Neural crest cell (in vitro differentiated cells): ENCODE results near the gene FBXO4. TPM values are rescaled to one million over a fixed set of nuclear protein-coding genes. Genes with fewer than 3 reads are reported as not detected.

Experiments used
- DNase-seq: peaks from one replicate; pipeline ENCODE4 v3.0.0; 2021; ENCODE audit warnings: low read depth, mixed read lengths, low spot score
- H3K27ac Mint-ChIP-seq: one replicate; pipeline ENCODE4 v1.8.0; 2021; ENCODE audit warnings: mild to moderate bottlenecking, mixed read lengths; ENCODE audit not compliant: unreplicated experiment
- H3K27me3 Mint-ChIP-seq: 2 replicates; pipeline ENCODE4 v1.8.0; 2021; ENCODE audit warnings: low read depth, mild to moderate bottlenecking, mixed read lengths
- H3K36me3 Mint-ChIP-seq: 2 replicates; pipeline ENCODE4 v1.8.0; 2021; ENCODE audit warnings: low read depth, mild to moderate bottlenecking, mixed read lengths
- H3K4me1 Mint-ChIP-seq: 2 replicates; pipeline ENCODE4 v1.8.0; 2021; ENCODE audit warnings: mixed read lengths
- H3K4me3 Mint-ChIP-seq: one replicate; pipeline ENCODE4 v1.8.0; 2021; ENCODE audit warnings: mild to moderate bottlenecking, mixed read lengths
- H3K9me3 Mint-ChIP-seq: 2 replicates; pipeline ENCODE4 v1.8.0; 2021; ENCODE audit warnings: mixed read lengths
- CTCF ChIP-seq: fragments of 200-600 bp; sonication (generic); conservative IDR thresholded peaks from 2 replicates; pipeline ENCODE4 v1.5.0; 2021; ENCODE audit warnings: antibody characterized with exemption, mild to moderate bottlenecking
- total RNA-seq: library from RNA; stranded (reverse); gene quantifications from 2 replicates; pipeline ENCODE4 v1.2.1, GENCODE V29; 2021

The FBXO4 gene
- total RNA-seq, 1 donor from 2014 or later = 9.1 TPM

- peaks cover 16% of the 10 kb centered on the region for H3K9me3 Mint-ChIP-seq
- H3K27ac Mint-ChIP-seq = no peak overlapping the region
- DNase-seq = no peak
- no peak for TF ChIP-seq CTCF
- no peaks in the 10 kb centered on the region for H3K4me1 Mint-ChIP-seq
- no peaks in the 10 kb centered on the region for H3K27me3 Mint-ChIP-seq
- peaks cover 2% of the 10 kb centered on the region for H3K36me3 Mint-ChIP-seq
- no peak overlapping the region for H3K4me3 Mint-ChIP-seq
Measured at GRCh38 chr5:41956943-41957342, 31.9 kb downstream of the FBXO4 start.

GRCh38 chr5:41960481-41960880 lies 35.4 kb downstream of the FBXO4 start:
- Mint-ChIP-seq H3K27ac (no peak overlapping the region), H3K4me1 (no peaks in the 10 kb centered on the region), H3K27me3 (no peaks in the 10 kb centered on the region), H3K4me3 (no peak overlapping the region), H3K9me3 (peaks cover 16% of the 10 kb centered on the region), H3K36me3 (peaks cover 2% of the 10 kb centered on the region)
- DNase-seq = no peak
- no peak for TF ChIP-seq CTCF

GRCh38 chr5:41961736-41962135 lies 36.7 kb downstream of the FBXO4 start:
- Mint-ChIP-seq H3K9me3 (peaks cover 16% of the 10 kb centered on the region), H3K27ac (no peak overlapping the region), H3K27me3 (no peaks in the 10 kb centered on the region), H3K4me3 (no peak overlapping the region), H3K36me3 (peaks cover 2% of the 10 kb centered on the region), H3K4me1 (no peaks in the 10 kb centered on the region)
- DNase-seq = no peak
- no peak for TF ChIP-seq CTCF

GRCh38 chr5:41962491-41962890 lies 37.4 kb downstream of the FBXO4 start:
- H3K4me1 Mint-ChIP-seq = no peaks in the 10 kb centered on the region
- TF ChIP-seq CTCF = no peak
- H3K27me3 Mint-ChIP-seq = no peaks in the 10 kb centered on the region
- H3K4me3 Mint-ChIP-seq = no peak overlapping the region
- peaks cover 2% of the 10 kb centered on the region for H3K36me3 Mint-ChIP-seq
- no peak for DNase-seq
- no peak overlapping the region for H3K27ac Mint-ChIP-seq
- peaks cover 19% of the 10 kb centered on the region for H3K9me3 Mint-ChIP-seq

- H3K9me3 Mint-ChIP-seq = peaks cover 6% of the 10 kb centered on the region
- TF ChIP-seq CTCF = no peak
- no peak for DNase-seq
- no peaks in the 10 kb centered on the region for H3K4me1 Mint-ChIP-seq
- H3K27me3 Mint-ChIP-seq = no peaks in the 10 kb centered on the region
- H3K27ac Mint-ChIP-seq = no peak overlapping the region
- no peaks in the 10 kb centered on the region for H3K36me3 Mint-ChIP-seq
- H3K4me3 Mint-ChIP-seq = no peak overlapping the region
Measured at GRCh38 chr5:41966401-41967105, 41.5 kb downstream of the FBXO4 start.
